SKM-1 (cell line): ENCODE data around the gene SIPA1L3.
"Not testable (repeated sequence)": the region's sequence is repeated elsewhere in the genome, so short reads cannot be mapped to it uniquely, and the experiment has no call there.

Experiments used
- DNase-seq: peaks from one replicate; lab custom pipeline; 2025; ENCODE audit not compliant: unreplicated experiment; lab: John Stamatoyannopoulos, UW

Gene SIPA1L3

DNA sequence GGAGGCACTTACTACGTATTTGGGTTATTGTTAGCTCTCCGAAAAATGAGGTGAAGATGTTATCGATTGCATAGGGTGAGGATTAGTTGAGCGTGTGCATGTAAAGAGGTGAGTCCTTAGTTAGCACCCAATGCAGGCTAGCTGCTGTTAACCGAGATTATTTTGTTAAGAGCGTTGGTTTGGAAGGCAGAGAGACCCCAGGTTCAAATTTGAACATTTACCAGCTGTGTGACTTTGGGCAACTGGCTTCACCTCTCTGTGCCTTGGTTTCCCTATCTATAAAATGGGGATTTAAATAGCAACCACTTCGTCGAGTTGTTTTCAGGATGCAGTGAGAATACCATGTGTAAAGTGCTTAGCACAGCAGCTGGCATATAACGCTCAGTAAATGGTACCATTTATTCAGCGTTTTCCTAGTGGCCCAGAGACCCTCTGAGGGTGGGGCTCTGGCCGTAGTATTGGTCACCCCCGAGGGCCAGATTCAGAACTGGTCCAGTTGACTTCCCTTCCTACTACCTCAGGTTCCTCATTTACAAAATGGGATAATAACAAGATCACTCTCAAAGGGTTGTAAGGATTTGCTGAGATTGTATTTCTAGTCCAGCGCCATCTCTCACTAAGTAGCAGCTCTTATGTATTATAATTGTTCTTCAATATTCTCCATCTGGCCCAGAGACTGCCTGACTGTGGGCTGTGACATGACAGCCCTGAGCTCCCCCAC lies 887 bp downstream of the SIPA1L3 start:
- DNase-seq, result no peak

DNA sequence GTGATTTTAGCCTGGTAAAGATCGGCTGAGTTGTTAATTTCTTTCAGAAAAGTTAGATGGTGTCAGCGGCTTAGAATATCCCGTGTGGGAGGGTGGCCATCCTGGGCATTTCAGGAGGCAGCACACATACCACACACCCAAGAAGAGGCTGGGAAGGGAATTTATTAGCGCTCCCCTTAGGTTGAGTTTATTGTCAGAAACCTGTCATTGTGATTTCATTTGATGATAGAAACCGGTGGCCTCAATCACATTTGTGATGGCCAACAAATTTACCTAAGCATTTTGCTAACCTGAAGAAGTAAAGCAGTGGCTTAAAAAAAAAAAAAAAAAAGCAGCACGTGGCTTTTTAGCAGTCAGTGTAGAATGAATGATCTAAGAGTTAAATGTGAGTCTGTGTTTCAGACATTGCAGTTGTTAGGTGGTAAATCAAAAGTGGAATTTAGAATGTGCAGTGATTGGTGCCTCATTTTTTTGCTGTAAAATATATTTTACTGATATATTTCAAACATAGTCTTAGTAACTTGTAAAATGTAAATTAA lies 2.7 kb downstream of the SIPA1L3 start:
- DNase-seq, result no peak

DNA sequence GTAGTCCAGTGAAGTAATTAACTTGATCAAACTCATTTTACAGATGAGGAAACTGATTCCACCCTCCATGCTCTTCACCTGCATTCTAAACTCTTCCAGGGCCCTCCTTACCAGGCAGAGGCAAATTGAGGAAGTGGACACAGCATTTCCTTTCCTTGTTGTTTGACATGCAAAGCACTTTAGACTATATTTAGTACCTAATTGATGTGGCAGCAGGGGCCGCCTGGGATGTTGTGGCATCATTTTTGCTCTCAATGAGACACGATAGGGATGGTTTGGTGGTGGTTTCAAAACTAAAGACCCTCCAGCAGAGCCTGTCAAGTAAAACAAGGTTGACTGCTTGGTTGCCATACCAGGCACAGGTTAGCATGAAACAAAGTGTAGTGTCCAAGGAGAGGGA lies 7.9 kb downstream of the SIPA1L3 start:
- peak; percentile 17 for DNase-seq

- DNase-seq, result no peak
Observed at GRCh38 chr19:37920591-37921450, 13.8 kb downstream of the SIPA1L3 start.

GRCh38 chr19:37924573-37924972 lies 17.6 kb downstream of the SIPA1L3 start:
- not testable (repeated sequence) for DNase-seq

- DNase-seq, result no peak
Observed at GRCh38 chr19:37925212-37925611, 18.2 kb downstream of the SIPA1L3 start.

DNA sequence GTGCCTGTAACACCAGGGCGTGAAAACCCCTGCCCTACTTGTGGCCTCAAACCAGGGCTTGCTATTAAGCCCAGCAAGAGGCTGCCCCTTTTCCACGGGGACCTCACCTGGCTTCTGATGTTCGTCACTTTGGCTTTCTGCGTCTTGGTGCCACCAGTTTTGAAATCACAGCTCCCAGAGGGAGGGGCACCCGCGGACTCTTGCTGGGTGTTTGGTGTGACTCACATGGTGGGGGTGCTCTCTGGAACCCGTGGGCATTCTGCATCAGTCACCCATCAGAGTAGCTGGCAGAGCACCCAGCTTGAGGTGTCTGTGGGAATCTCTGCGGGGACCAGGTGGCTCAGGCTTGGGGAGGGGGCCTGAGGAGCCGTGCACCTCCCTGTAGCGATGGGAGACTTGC lies 19.2 kb downstream of the SIPA1L3 start:
- DNase-seq, result no peak

- DNase-seq, result no peak
Observed at GRCh38 chr19:37926711-37927110, 19.7 kb downstream of the SIPA1L3 start.

DNA sequence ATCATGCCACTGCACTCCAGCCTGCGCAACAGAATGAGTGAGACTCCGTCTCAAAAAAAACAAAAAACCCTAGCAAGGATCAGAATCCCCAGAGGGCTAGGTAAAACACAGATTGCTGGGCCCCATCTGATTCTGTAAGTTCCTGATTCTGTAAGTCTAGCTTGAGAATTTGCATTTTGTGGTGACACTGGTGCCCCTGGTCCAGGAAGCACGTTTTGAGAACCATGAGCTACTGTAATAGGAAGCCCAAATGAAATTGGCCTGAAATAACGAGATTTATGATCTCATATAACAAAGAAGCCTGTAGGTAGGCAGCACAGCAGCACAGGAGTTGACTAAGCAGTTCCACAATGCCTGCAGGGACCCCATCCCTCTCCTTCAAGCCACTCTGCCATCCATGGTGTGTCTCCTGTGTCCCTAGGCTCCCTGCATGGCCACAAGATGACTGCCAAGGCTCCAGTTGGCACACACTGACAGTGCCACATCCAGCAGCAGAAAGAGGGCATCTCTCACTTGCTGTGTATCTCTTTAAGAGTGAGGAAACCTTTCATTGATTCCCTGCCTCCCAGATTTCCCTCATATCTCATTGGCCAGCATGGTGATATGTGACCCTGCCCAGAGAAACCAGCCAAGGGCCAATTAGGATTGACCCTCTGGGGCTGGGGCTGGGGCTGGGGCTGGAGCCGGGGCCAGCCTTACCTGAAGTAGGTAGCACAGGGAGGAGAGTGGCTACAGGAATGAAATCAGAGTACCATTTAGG lies 21.7 kb downstream of the SIPA1L3 start:
- peak; percentile 49 for DNase-seq

DNA sequence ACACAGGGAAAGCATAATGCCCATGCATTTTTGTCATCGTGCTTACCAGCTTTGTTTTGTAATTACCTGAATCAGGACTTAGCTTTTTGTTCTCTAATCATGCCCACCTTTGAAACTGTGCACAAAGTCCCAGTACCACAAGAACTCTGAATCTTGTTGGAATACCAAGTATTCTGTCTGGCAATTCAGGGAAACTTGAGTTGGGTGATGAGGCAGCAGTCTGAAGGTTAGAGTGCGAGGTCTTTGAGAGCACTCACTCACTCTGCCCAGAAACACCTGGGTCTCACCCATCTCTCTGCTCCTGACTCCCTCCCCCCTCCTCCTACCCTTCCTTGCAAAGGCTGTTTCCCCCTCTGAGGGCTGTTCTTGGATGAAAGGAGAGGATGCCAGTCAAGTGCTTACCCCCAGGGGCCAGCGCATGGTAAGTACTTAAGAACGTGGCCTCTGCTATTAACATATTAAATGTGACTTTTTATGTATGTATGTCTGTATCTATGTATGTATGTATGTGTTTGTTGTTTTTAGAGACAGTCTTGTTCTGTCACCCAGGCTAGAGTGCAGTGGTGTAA lies 22.4 kb downstream of the SIPA1L3 start:
- DNase-seq, result no peak

DNA sequence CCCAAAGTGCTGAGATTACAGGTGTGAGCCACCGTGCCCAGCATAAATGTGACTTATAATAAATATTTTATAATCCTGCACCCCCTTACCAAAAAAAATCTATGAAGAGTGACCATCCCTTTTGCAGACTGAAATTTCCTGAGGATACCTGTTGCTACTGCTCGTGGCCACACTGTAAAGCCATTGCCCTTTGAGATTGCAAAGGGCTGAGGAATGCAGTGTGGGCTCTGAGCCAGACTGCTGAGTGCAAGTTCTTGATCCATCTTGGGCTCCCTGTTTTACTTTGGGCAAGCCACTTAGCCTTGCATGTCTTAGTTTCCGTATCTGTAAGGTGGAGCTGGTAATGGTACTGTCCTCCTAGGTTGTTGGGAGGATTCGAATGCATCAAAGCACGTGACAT lies 23.4 kb downstream of the SIPA1L3 start:
- no peak for DNase-seq

GRCh38 chr19:37931881-37932655 lies 25.1 kb downstream of the SIPA1L3 start:
- DNase-seq, result no peak

- peak; percentile 62 for DNase-seq
Observed at GRCh38 chr19:37932985-37933936, 26.3 kb downstream of the SIPA1L3 start.

DNA sequence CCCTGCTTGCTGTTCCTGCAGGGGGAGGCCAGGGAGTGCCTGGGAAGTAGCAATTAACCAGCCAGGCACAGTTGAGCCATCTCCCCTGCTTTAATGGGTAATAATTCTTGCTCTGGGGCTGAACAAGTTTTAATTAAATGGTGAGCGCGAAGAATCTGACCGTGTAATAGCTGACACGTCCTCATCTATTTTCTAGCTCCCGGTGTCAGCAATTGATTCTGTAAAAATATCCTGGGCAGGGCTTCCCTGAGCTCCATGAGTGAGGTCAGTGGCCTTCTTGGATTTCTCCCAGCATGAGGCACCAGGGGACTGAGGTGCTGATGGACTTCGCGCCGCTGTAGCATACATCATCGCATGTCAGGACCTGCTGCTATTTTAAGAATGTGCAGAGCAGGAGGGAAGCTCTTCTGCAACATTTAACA lies 26.9 kb downstream of the SIPA1L3 start:
- DNase-seq, result no peak

- DNase-seq, result no peak
Observed at GRCh38 chr19:37935341-37935740, 28.3 kb downstream of the SIPA1L3 start.

- no peak for DNase-seq
Observed at GRCh38 chr19:37936166-37936565, 29.2 kb downstream of the SIPA1L3 start.

GRCh38 chr19:37936886-37937285 lies 29.9 kb downstream of the SIPA1L3 start:
- DNase-seq, result no peak

GRCh38 chr19:37938353-37938752 lies 31.3 kb downstream of the SIPA1L3 start:
- DNase-seq, result no peak
